Measurements from ENCODE around the gene IGFBP4.

The IGFBP4 gene

DNA sequence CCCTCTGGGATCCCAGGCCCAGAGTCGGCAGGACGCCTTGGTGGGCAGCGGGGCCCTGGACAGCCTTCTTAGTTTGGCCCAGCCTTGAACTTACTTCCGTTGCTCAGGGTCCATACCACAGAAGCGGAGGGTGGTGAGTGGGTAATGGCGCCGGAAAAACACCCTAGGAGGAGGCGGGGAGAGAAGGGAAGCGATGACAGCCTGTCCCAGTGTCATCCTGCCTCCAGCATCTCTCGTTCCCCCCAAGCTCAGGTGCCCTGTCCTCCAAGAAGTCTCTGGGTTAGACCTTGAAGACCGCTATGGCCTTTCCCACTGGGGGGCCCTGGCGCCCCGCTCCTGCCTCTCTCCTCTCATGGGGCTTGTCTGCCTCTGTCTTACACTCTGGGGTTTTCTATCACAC is 35.2 kb downstream of the IGFBP4 start:
- TF ChIP-seq, protein P1, sequence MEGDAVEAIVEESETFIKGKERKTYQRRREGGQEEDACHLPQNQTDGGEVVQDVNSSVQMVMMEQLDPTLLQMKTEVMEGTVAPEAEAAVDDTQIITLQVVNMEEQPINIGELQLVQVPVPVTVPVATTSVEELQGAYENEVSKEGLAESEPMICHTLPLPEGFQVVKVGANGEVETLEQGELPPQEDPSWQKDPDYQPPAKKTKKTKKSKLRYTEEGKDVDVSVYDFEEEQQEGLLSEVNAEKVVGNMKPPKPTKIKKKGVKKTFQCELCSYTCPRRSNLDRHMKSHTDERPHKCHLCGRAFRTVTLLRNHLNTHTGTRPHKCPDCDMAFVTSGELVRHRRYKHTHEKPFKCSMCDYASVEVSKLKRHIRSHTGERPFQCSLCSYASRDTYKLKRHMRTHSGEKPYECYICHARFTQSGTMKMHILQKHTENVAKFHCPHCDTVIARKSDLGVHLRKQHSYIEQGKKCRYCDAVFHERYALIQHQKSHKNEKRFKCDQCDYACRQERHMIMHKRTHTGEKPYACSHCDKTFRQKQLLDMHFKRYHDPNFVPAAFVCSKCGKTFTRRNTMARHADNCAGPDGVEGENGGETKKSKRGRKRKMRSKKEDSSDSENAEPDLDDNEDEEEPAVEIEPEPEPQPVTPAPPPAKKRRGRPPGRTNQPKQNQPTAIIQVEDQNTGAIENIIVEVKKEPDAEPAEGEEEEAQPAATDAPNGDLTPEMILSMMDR (IDR thresholded peaks at IDR 0.05): no peak

DNA sequence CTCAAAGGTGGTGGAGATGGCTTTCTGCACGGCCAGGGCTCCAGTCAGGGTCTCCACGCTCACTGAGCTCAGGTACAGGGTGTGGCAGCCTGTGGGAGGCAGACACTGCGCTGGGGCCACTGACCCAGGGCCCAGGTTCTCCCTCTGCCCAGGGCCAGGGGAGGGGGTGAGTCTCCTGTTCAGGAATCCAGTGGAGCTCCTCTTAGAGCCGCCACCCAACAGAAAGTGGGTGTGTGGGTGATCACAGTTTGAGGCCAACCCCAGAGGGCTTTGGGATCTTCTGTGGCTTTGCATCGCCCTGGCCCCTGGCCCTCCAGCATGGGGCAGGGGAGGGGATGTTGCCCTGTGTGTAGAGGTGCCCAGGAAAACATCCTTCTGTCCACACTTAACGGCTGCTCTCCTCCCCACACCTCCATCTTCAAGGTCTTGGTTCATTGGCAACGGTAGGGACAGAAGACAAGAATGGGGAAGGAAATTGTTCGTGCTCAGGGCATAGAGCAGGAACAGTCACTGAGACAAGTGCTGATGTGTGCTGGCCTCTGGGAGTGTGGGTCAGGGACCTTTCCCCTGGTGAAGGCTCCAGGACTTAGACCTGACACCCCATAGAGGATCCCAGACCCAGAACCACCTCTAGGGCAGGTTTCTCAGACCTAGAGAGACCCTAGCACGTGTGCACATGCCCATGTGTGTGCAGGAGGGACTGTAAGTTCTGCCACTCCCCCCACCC is 36.7 kb downstream of the IGFBP4 start:
- TF ChIP-seq, protein P1 (IDR thresholded peaks at IDR 0.05): no peak

DNA sequence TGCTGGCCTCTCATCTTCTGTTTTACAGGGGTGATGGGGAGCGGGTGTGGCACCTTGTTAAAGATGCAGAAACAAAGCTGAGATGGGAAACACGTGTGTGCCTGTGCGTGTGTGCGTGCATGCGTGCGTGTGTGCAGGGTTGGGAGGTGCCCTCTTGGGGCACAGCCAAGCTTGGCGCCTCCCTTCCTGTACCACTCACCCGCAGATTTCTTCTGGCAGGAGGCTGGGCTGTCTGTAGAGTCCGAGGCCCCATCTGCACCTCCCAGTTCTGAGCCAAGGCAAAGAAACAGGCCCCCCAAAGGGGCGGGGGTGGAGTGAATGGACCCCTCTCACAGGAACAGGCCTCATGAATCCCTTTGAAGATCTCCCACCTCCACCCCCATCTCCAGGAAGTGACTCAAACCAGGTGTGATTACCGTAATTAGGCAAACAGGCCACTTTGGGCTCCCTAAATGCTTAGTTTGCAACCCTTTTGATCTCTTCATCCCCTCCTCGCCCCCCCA is 37.3 kb downstream of the IGFBP4 start:
- TF ChIP-seq, protein P1 (IDR thresholded peaks at IDR 0.05): no peak

DNA sequence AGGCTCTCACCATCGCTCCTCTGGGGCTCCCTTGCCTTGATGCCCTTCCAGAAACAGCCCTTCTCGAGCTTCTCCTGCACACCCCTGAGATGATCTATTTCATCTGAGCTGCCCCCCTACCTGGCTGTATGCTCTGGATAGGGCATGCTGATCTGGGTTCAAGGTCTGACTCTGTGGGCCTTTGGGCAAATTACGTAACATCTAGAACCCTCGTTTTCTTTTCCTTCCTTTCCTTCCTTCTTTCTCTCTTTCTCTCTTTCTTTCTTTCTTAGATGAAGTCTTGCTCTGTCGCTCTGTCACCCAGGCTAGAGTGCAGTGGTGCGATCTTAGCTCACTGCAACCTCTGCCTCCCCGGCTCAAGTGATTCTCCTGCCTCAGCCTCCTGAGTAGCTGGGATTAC is 37.9 kb downstream of the IGFBP4 start:
- TF ChIP-seq, protein P1 (IDR thresholded peaks at IDR 0.05): no peak

DNA sequence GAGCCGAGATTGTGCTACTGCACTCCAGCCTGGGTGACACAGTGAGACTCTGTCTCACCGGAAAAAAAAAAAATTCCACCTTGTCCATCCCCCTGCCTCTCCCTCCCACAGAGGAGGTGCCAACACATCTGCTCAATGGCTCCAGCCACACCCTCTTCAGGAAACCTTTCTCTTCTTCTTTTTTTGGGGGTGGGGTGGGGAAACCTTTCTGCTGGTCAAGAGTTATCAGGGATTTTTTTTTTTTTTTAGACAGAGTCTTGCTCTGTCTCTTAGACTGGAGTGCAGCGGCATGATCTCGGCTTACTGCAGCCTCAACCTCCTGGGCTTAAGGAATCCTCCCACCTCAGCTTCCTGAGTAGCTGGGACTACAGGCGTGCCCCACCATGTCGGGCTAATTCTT is 39.5 kb downstream of the IGFBP4 start:
- TF ChIP-seq, protein P1 (IDR thresholded peaks at IDR 0.05): no peak

DNA sequence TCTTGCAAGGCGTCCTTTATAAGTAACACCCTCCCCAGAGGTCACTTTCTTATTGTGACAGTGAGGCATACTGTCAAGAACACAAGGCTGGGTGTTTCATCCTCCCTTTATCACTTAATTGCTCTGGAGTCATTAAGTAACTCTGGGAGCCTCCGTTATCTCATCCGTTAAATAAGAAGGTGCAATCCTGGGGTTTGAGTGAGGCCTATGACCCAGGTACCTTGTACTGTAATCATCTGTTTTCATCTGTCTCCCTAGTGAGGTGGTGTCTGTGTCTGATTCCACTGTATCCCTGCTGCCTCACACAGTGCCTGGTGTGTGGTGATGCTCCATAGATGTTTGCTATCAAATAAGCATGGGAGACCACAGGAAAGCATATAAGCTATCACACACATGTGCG is 40.4 kb downstream of the IGFBP4 start:
- TF ChIP-seq, protein P1 (IDR thresholded peaks at IDR 0.05): no peak

DNA sequence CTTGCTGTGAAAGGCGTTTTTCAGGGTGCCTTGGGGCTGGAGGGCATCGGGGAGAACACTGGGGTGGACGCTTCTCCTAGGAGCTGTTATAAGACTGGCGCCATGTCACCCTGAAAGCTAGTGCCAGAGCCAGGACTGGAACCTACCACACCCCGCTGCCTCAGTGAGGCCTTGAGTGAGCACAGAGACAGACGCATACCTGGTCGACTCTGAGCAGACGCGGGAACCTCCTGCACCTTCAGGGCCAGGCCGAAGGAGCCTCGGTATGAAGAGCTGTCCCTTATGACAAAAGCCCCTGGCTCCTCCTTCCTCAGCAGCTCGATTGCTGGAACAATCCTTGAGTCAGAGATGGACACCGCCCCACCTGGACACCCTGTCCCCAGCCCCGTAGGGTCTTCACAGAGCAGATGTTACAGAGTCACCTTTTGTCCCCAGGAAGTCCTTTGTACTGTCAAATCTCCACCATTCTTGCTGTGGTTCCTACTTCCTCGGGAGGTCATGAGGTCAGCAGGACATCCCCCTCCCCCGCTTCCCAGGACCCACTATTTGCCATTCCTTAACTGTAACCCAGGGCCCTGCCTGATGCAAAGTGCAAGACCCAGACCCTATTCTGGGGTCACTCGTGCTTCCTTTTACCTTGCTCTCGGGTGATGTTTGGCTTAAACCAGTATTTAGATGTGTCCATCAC is 41.2 kb downstream of the IGFBP4 start:
- TF ChIP-seq, protein P1 (IDR thresholded peaks at IDR 0.05): no peak
